VCaP (cell line): ENCODE results near the gene GUCA2A.

Experiments
- H3K27ac ChIP-seq: fragments of 450-650 bp; 2 replicates; pipeline ENCODE4 v1.5.1; 2017
- TF ChIP-seq, protein P1 (sequence below): fragments of 450-650 bp; conservative IDR thresholded peaks from 2 replicates; pipeline ENCODE4 v1.5.1; 2017; ENCODE audit warnings: mild to moderate bottlenecking, moderate library complexity

Gene GUCA2A

GRCh38 chr1:42176902-42177519 is 12.5 kb upstream of the GUCA2A start:
- peak overlapping the region; percentile 94 for H3K27ac ChIP-seq
- TF ChIP-seq, protein P1, sequence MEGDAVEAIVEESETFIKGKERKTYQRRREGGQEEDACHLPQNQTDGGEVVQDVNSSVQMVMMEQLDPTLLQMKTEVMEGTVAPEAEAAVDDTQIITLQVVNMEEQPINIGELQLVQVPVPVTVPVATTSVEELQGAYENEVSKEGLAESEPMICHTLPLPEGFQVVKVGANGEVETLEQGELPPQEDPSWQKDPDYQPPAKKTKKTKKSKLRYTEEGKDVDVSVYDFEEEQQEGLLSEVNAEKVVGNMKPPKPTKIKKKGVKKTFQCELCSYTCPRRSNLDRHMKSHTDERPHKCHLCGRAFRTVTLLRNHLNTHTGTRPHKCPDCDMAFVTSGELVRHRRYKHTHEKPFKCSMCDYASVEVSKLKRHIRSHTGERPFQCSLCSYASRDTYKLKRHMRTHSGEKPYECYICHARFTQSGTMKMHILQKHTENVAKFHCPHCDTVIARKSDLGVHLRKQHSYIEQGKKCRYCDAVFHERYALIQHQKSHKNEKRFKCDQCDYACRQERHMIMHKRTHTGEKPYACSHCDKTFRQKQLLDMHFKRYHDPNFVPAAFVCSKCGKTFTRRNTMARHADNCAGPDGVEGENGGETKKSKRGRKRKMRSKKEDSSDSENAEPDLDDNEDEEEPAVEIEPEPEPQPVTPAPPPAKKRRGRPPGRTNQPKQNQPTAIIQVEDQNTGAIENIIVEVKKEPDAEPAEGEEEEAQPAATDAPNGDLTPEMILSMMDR = peak; percentile 91

DNA sequence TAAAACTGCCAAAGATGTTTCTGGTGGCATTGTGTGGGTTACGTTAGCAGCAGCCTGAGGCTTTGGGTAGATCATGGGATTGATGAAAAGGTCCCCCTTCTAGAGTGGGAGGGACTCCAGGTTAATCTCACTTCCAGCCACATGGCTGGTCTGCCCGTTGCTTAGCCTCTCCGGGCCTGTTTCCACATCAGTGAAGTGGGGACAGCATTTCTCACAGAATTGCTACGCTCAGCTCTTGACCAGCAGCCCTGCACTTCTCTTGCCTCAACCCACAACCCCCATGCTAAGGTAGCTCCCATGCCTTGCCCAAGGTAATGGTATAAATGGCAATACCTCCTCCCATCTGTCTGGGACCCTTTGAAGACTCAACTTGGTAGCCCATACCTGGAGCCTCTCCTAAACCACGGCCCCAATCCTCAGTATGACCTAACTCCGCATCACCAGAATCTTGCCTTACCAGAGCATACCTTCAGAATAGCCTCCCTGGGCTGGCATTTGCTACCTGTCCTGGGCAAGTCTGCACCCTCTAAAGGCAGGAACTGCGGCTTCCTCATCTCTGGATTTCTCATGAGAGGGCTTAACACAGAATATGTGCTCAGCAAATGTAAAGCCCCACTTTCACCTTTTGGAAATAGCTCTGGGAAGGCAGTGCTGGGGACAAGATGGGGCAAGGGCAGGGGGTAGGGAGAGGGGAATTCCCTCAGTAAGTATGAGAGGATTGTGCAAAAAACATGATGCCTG is 10.9 kb upstream of the GUCA2A start:
- TF ChIP-seq, protein P1 = no peak
- H3K27ac ChIP-seq = peak overlapping the region; percentile 94

DNA sequence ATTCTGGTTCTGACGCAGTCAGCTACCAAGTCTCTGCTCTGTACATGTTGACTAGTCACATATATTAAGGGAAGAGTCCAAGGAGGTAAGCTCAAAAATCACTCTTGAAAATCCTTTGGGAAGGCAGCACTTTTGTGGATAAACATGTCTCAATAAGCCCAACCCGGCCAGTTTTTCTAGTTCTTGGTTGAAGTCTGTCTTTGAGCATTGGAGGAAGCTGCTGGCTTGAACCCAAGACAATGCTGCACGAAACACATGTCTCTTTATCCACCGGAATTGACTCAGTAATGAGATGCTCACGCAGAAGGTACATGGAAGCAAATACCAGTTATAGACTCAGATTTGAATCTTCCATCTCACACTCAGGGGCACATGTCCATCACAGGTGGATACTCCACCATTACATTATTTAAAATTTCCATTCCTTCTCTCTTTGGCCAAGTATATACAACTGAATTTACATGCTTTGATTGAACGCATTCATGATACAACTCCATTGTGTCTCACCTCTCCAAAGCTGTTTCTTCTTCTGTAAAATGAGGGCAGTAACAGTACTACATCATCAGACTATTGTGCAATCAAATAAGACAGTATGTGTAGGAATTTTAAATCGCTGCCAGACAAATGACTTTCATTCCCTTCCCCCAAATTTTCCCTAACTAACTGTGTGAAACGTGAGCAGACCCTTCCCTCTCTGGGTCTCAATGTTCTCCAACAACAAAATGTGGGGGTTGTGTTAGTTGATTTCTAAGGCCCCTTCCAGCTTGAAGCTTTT is 9.6 kb upstream of the GUCA2A start:
- TF ChIP-seq, protein P1 = no peak
- peak overlapping the region; percentile 94 for H3K27ac ChIP-seq

GRCh38 chr1:42173155-42173933 is 8.8 kb upstream of the GUCA2A start:
- H3K27ac ChIP-seq = peak overlapping the region; percentile 94
- TF ChIP-seq, protein P1 = peak; percentile 93

- H3K27ac ChIP-seq = peak overlapping the region; percentile 94
- TF ChIP-seq, protein P1 = no peak
Measured at GRCh38 chr1:42172381-42173133, 8.0 kb upstream of the GUCA2A start.

- TF ChIP-seq, protein P1 = no peak
Measured at GRCh38 chr1:42171679-42172266, 7.2 kb upstream of the GUCA2A start.

More at GRCh38 chr1:42171679-42172266, 7.2 kb upstream of the GUCA2A start:
- H3K27ac ChIP-seq = peak overlapping the region; percentile 94
